AG20443 (cell line): Measurements from ENCODE around the gene KCNRG.
"Not testable (repeated sequence)": the region's sequence is repeated elsewhere in the genome, so short reads cannot be mapped to it uniquely, and the experiment has no call there.

Experiments used
- DNase-seq: peaks from one replicate; pipeline ENCODE4 v3.0.0; 2012; ENCODE audit warnings: low spot score, mixed read lengths

Gene KCNRG, protein sequence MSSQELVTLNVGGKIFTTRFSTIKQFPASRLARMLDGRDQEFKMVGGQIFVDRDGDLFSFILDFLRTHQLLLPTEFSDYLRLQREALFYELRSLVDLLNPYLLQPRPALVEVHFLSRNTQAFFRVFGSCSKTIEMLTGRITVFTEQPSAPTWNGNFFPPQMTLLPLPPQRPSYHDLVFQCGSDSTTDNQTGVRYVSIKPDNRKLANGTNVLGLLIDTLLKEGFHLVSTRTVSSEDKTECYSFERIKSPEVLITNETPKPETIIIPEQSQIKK

GRCh38 chr13:50015258-50015657 lies at the start of gene KCNRG:
Gene KCNRG, plus strand, starts transcription at chr13:50015444. Its CDS starts 50 bp downstream, at chr13:50015494.
- peak; percentile 13 for DNase-seq

DNA sequence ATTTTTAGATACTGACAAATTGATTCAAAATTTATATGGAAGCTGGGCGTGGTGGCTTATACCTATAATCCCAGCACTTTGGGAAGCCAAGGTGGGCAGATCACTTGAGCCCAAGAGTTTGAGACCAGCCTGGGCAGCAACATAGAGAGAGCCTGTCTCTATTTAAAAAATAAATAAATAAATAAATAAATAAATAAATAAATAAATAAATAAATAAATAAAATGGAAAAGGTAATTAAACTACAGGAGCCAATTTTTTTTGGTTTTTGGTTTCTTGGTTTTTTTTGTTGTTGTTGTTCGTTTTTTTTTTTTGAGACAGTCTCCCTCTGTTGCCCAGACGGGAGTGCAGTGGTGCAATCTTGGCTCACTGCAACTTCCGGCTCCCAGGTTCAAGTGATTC lies 47.8 kb upstream of the KCNRG start:
- DNase-seq = no peak

DNA sequence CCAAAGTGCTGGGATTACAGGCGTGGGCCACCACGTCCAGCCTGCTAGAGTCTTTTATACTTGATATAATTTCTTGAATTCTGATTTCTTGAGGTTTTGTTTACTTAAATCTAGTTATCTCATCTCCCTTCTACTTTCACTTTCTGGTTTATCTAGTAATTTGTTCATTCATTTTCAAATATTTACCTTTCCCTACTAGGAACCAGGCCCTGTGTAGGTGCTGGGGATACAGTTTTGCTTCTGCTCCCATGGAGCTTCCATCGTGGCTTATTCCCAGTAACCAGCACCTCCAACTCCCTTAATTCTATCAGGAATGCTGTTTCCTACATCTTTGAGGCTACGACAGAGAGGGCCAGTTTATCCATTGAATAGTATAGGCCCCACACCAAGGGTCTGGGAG lies 42.5 kb upstream of the KCNRG start:
- DNase-seq = no peak

GRCh38 chr13:49975826-49976225 lies 39.4 kb upstream of the KCNRG start:
- DNase-seq = no peak

GRCh38 chr13:49976314-49977258 lies 38.7 kb upstream of the KCNRG start:
- DNase-seq = peak; percentile 75

- DNase-seq = no peak
Observed at GRCh38 chr13:49977992-49978391, 37.3 kb upstream of the KCNRG start.

- no peak for DNase-seq
Observed at GRCh38 chr13:49980266-49980665, 35.0 kb upstream of the KCNRG start.

GRCh38 chr13:49985129-49985528 lies 30.1 kb upstream of the KCNRG start:
- no peak for DNase-seq

DNA sequence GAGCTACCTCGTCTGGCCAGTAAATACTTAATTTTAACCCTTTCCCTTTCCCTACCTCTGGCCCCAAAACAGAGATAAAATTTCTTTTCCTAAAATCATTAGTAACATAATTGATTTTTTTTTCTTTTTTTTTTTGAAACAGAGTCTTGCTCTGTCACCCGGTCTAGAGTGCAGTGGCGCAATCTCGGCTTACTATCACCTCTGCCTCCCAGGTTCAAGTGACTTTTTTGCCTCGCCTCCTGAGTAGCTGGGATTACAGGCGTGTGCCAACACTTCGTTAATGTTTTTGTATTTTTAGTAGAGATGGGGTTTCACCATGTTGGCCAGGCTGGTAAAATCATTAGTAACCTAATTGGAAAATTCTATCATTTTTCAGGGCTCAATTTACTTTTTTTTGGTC lies 28.8 kb upstream of the KCNRG start:
- DNase-seq = no peak

GRCh38 chr13:49990612-49991011 lies 24.6 kb upstream of the KCNRG start:
- DNase-seq = not testable (repeated sequence)

DNA sequence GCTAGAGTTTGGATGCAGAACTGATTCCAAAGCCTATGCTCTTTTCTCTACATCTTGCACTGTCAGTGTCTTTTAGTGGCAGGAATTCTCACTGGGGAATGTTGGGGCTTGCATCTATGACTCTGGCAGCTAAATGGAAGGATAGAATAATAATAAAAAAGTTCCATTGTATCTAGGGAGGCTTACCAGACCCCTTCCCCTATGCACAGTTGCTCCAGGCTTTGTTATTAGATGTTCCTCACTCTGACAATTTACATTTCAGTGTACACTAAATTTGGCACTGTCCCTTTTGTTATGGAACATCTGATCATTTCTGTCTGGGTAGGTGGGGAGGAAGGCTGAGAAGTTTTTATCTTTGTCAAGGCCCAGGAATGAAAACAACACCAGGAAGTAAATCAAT lies 22.1 kb upstream of the KCNRG start:
- no peak for DNase-seq

DNA sequence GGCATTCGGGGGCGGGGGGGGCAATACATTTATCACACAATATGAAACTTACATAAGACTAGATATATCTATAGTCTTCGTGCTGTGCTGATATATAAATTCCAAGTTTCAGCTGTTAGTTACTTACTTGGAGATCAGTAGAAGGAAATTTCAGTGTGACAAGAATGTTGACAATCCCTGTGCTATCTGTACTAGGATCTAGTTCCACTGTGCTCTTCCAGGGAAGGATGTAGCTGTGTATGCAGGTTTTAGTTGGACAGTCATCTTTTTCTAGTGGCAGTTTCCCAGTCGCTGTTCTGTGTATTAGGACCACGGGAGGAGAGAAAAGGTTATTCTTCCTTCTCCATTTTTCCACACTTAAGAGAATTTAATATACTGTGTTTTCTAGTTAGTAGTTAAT lies 21.6 kb upstream of the KCNRG start:
- DNase-seq = no peak

DNA sequence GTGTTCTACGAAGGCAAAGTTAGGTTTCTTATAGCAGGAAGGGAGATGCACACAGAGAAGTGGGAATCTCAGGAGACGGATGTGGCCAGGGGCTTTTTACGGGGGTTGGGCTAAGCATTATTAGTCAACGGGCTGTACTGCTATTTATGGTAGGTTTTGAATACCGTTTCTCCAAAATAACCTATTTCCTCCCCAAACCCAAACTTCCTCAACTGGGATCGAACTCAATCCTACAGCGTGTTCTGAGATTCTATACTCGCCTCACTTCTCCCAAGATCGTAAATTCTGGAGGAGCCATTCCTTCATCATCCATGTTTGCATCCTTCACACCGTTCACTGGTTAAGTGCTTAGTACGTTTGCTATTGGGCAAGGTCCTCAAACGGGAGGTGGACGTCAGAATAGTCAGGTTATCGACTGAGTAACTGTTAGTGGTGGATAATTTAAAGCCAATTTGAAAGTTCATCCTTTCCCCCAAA lies 19.6 kb upstream of the KCNRG start:
- no peak for DNase-seq

DNA sequence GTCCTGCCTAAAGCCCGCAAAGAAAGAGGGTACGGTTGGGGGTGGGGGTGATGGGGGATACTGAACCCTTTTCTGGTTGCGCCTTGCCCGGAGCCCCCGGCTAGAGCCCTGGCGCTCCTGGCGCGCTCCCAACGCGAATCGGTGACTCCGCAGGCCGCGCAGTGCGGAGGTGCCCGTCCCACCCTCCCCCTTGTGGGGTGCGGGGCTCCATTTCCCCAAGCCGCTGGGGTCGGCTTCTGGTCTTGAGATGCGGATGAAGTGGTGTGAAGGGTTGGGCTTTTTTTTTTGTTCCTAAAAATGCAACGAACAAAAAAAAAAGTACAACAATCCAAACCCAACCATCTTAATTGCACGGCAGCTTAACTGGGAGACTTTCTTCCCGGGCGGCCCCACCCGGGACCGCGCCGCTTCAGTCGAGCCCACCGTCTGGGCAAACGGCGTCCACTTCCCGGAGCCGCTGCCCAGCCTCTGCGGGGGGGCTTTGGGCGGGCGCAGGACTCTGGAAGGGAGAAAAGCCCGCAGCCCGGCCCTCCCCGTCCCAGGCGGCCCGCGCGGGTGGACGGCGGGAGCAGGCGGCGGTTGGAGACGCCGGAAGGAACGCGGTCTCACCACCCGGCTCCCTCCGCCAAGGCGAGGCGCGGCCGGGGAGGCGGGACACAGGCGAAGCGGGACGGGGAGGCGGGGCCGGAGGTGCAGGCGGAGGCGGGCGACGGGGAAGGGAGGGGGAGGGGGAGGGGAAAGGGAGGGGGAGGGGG lies 18.9 kb upstream of the KCNRG start:
- DNase-seq = peak; percentile 96

GRCh38 chr13:49996951-49997895 lies 18.0 kb upstream of the KCNRG start, which contains the start of gene TRIM13:
Gene TRIM13, plus strand, starts transcription at chr13:49997042. Its CDS starts 14,899 bp downstream, at chr13:50011941.
- peak; percentile 86 for DNase-seq

DNA sequence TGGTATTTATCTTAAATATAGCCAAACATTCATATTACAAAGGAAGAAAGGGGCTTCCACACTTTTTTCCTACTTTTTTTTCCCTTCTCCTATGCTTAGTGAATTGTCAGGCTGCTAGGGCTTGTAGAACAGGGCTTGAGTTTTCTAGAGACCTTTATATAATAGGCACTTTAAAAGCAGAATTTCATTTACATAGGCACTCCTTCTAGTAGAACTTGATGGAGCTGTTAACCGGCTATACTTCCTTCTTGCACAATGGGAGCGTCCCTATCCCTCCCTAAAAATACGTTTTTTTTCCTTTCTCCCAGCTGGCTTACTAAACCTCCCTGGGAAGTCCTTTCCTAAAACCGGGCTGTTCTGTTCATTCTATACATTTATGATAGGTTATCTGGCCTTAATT lies 17.3 kb upstream of the KCNRG start:
- DNase-seq = no peak

GRCh38 chr13:49998714-49999624 lies 16.3 kb upstream of the KCNRG start:
- no peak for DNase-seq

- no peak for DNase-seq
Observed at GRCh38 chr13:50001287-50001686, 14.0 kb upstream of the KCNRG start.

DNA sequence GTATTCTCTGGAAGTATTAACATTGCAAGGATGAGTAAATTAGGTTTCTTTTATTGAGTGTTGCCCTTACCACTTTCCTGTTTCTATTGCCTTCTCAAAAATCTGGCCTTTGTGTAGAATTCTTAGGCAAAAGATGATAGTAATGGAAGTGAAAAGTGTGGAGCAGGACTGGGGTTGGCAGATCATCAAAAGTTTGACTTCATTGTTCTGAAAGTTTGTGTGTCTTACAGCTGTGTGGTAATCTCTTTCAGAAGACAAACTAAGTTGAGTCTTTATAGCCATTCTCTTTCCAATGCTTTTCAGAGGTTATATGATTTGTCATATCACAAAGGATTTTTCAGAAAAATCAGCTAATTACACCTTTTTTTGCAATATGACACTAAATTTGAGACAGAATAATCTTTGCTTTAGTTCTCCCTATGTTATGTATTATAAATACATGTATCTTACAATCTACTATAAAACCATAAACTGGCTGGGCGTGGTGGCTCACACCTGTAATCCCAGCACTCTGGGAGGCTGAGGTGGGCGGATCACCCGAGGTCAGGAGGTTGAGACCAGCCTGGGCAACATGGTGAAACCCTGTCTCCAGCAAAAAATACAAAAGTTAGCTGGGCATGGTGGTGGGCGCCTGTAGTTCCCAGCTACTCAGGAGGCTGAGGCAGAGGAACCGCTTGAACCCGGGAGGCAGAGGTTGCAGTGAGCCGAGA lies 8.7 kb upstream of the KCNRG start:
- no peak for DNase-seq
